GM18505 (cell line): ENCODE measurements around the gene CFAP300.

Experiments used
- ATAC-seq: cut with Tn5 transposase; IDR thresholded peaks from one replicate; pipeline ENCODE4 v1.9.1; 2021; ENCODE audit not compliant: unreplicated experiment
- POLR2A ChIP-seq: IDR thresholded peaks from 4 replicates; pipeline ENCODE4 v1.6.1; 2011; ENCODE audit warnings: borderline replicate concordance; ENCODE audit not compliant: insufficient read depth, insufficient read length; ENCODE audit errors: extremely low read depth

CFAP300 gene

GRCh38 chr11:102047305-102047924, at the start of gene CFAP300:
TSS of gene CFAP300 (plus strand) at chr11:102047437. CDS start at chr11:102047471, 34 bp downstream.
- TF ChIP-seq POLR2A = no peak
- peak; percentile 73 for ATAC-seq

- ATAC-seq = no peak
- TF ChIP-seq POLR2A = no peak
Measured at GRCh38 chr11:102001657-102002338, 45.4 kb upstream of the CFAP300 start.

GRCh38 chr11:102004220-102004619, 43.0 kb upstream of the CFAP300 start:
- no peak for ATAC-seq
- no peak for TF ChIP-seq POLR2A

GRCh38 chr11:102005306-102005705, 41.9 kb upstream of the CFAP300 start:
- no peak for TF ChIP-seq POLR2A
- ATAC-seq = no peak

GRCh38 chr11:102006835-102007566, 40.2 kb upstream of the CFAP300 start:
- no peak for ATAC-seq

GRCh38 chr11:102007567-102008437, 39.4 kb upstream of the CFAP300 start:
- no peak for TF ChIP-seq POLR2A
- ATAC-seq = peak; percentile 77

More at GRCh38 chr11:102006835-102007566, 40.2 kb upstream of the CFAP300 start:
- TF ChIP-seq POLR2A = no peak

- TF ChIP-seq POLR2A = no peak
- no peak for ATAC-seq
Measured at GRCh38 chr11:102010776-102011494, 36.3 kb upstream of the CFAP300 start.

- no peak for TF ChIP-seq POLR2A
- no peak for ATAC-seq
Measured at GRCh38 chr11:102012946-102013345, 34.3 kb upstream of the CFAP300 start.

- no peak for TF ChIP-seq POLR2A
Measured at GRCh38 chr11:102014756-102015155, 32.5 kb upstream of the CFAP300 start.

GRCh38 chr11:102017026-102017425, 30.2 kb upstream of the CFAP300 start:
- no peak for ATAC-seq
- TF ChIP-seq POLR2A = no peak

More at GRCh38 chr11:102014756-102015155, 32.5 kb upstream of the CFAP300 start:
- no peak for ATAC-seq

- ATAC-seq = no peak
- TF ChIP-seq POLR2A = no peak
Measured at GRCh38 chr11:102026217-102026616, 21.0 kb upstream of the CFAP300 start.

GRCh38 chr11:102026959-102027358, 20.3 kb upstream of the CFAP300 start:
- no peak for TF ChIP-seq POLR2A
- no peak for ATAC-seq
